ENCODE measurements around the gene NR1H4.
"Not testable (repeated sequence)": the region's sequence is repeated elsewhere in the genome, so short reads cannot be mapped to it uniquely, and the experiment has no call there.

NR1H4 gene

GRCh38 chr12:100584256-100584655 is 110.6 kb downstream of the NR1H4 start:
- no peaks in the 10 kb centered on the region for H3K4me1 Mint-ChIP-seq
- H3K9me3 Mint-ChIP-seq, result peaks cover 26% of the 10 kb centered on the region
- no peaks in the 10 kb centered on the region for H3K36me3 Mint-ChIP-seq (ENCODE audit: low read depth)
- H3K27ac Mint-ChIP-seq, result no peak overlapping the region
- DNase-seq, result no peak
- no peak overlapping the region for H3K4me3 Mint-ChIP-seq
- no peak for ATAC-seq
- peaks cover 14% of the 10 kb centered on the region for H3K27me3 Mint-ChIP-seq

- Mint-ChIP-seq H3K36me3 (ENCODE audit: low read depth) (no peaks in the 10 kb centered on the region), H3K4me3 (no peak overlapping the region), H3K27ac (no peak overlapping the region), H3K4me1 (no peaks in the 10 kb centered on the region), H3K27me3 (peaks cover 2% of the 10 kb centered on the region), H3K9me3 (peaks cover 15% of the 10 kb centered on the region)
- DNase-seq, result no peak
- ATAC-seq, result no peak
Measured at GRCh38 chr12:100591979-100592378, 118.3 kb downstream of the NR1H4 start.

GRCh38 chr12:100593490-100593889 is 119.8 kb downstream of the NR1H4 start:
- ATAC-seq (no peak), DNase-seq (no peak)
- no peaks in the 10 kb centered on the region for H3K36me3 Mint-ChIP-seq (ENCODE audit: low read depth)
- peaks cover 7% of the 10 kb centered on the region for H3K9me3 Mint-ChIP-seq
- H3K4me1 Mint-ChIP-seq, result no peaks in the 10 kb centered on the region
- no peak overlapping the region for H3K27ac Mint-ChIP-seq
- H3K4me3 Mint-ChIP-seq, result no peak overlapping the region
- peaks cover 3% of the 10 kb centered on the region for H3K27me3 Mint-ChIP-seq

- Mint-ChIP-seq H3K4me1 (no peaks in the 10 kb centered on the region), H3K9me3 (no peaks in the 10 kb centered on the region), H3K36me3 (ENCODE audit: low read depth) (no peaks in the 10 kb centered on the region), H3K27me3 (peaks cover 3% of the 10 kb centered on the region), H3K4me3 (no peak overlapping the region), H3K27ac (no peak overlapping the region)
- DNase-seq, result no peak
- ATAC-seq, result no peak
Measured at GRCh38 chr12:100601626-100602025, 128.0 kb downstream of the NR1H4 start.

- H3K27me3 Mint-ChIP-seq; H3K4me1 Mint-ChIP-seq; DNase-seq; H3K36me3 Mint-ChIP-seq (ENCODE audit: low read depth); ATAC-seq; H3K4me3 Mint-ChIP-seq; H3K9me3 Mint-ChIP-seq; H3K27ac Mint-ChIP-seq: not testable (repeated sequence)
Measured at GRCh38 chr12:100602997-100603396, 129.3 kb downstream of the NR1H4 start.

GRCh38 chr12:100608776-100609175 is 135.1 kb downstream of the NR1H4 start:
- H3K4me1 Mint-ChIP-seq, result no peaks in the 10 kb centered on the region
- H3K36me3 Mint-ChIP-seq (ENCODE audit: low read depth), result no peaks in the 10 kb centered on the region
- H3K4me3 Mint-ChIP-seq, result no peak overlapping the region
- no peak for DNase-seq
- H3K27ac Mint-ChIP-seq, result no peak overlapping the region
- no peaks in the 10 kb centered on the region for H3K9me3 Mint-ChIP-seq
- ATAC-seq, result no peak
- peaks cover 2% of the 10 kb centered on the region for H3K27me3 Mint-ChIP-seq

GRCh38 chr12:100610666-100611430 is 137.2 kb downstream of the NR1H4 start:
- Mint-ChIP-seq H3K4me3 (no peak overlapping the region), H3K27ac (no peak overlapping the region), H3K9me3 (no peaks in the 10 kb centered on the region), H3K36me3 (ENCODE audit: low read depth) (no peaks in the 10 kb centered on the region), H3K4me1 (no peaks in the 10 kb centered on the region), H3K27me3 (no peaks in the 10 kb centered on the region)
- ATAC-seq (no peak), DNase-seq (no peak)

- Mint-ChIP-seq H3K36me3 (ENCODE audit: low read depth) (no peaks in the 10 kb centered on the region), H3K9me3 (no peaks in the 10 kb centered on the region), H3K27me3 (no peaks in the 10 kb centered on the region), H3K4me1 (no peaks in the 10 kb centered on the region), H3K27ac (no peak overlapping the region), H3K4me3 (no peak overlapping the region)
- no peak for ATAC-seq
- no peak for DNase-seq
Measured at GRCh38 chr12:100612606-100613005, 138.9 kb downstream of the NR1H4 start.
